Breast epithelium (tissue), 4 donors: ENCODE measurements around the gene H1-8. TPM values are rescaled to one million over a fixed set of nuclear protein-coding genes. Genes with fewer than 3 reads are reported as not detected.
A peak's percentile ranks its signal among the peaks of the same experiment; 100 is the strongest.

ENCODE experiments used
- DNase-seq, 2 donors: peaks; one replicate each; pipeline ENCODE4 v3.0.0-alpha.2; 2019; ENCODE audit warnings: low spot score in 2 of 2
- H3K27ac ChIP-seq, 2 donors: fragments of 200-600 bp; sonication (generic) in 1 of 2; one replicate each; pipeline ENCODE4 v1.5.1; 2016 to 2019; ENCODE audit warnings: mild to moderate bottlenecking in 1 of 2
- H3K27me3 ChIP-seq, 2 donors: fragments of 200-600 bp; sonication (generic) in 1 of 2; one replicate each; pipeline versions ENCODE4 v1.5.1 to v1.6.0; 2017 to 2019; ENCODE audit warnings: control low read depth in 1 of 2, mild to moderate bottlenecking in 1 of 2
- H3K36me3 ChIP-seq: fragments of 200-600 bp; one replicate; pipeline ENCODE4 v1.5.1; 2019
- H3K4me1 ChIP-seq, 2 donors: fragments of 200-600 bp; sonication (generic); one replicate each; pipeline ENCODE4 v1.5.1; 2016 to 2019; ENCODE audit warnings: control low read depth in 1 of 2
- H3K4me3 ChIP-seq, 3 donors: fragments of 200-600 bp; sonication (generic); 1 replicate in 2 of 3; 2 replicates in 1 of 3; pipeline ENCODE4 v1.5.1; 2016 to 2019; ENCODE audit warnings: mild to moderate bottlenecking in 3 of 3, moderate library complexity in 2 of 3
- H3K9me3 ChIP-seq, 2 donors: fragments of 200-600 bp; sonication (generic) in 1 of 2; one replicate each; pipeline ENCODE4 v1.5.1; 2016 to 2019; ENCODE audit warnings: control low read depth in 1 of 2
- CTCF ChIP-seq, 3 donors: fragments of 450-650 bp; IDR thresholded peaks; one replicate each; pipeline ENCODE4 v1.5.1; 2016 to 2017; ENCODE audit warnings: antibody characterized with exemption in 3 of 3, mild to moderate bottlenecking in 3 of 3, moderate library complexity in 3 of 3
- POLR2A ChIP-seq: fragments of 450-650 bp; IDR thresholded peaks from one replicate; pipeline ENCODE4 v1.6.1; 2016; ENCODE audit warnings: antibody characterized with exemption, mild to moderate bottlenecking, moderate library complexity
- POLR2AphosphoS5 ChIP-seq, 3 donors: sonication (generic); formaldehyde crosslinking; IDR thresholded peaks; one replicate each; pipeline ENCODE4 v1.6.1; 2017; ENCODE audit warnings: antibody characterized with exemption in 3 of 3
- intact Hi-C: fragments of 100-400 bp; cut with DNase I; formaldehyde crosslinking; loops from one replicate; pipeline ENCODE4 v1.15.1; 2023; ENCODE audit warnings: low total_unique reads
- total RNA-seq, 3 donors: library from RNA; depleted of rRNA; stranded (reverse); fragments of >200 nt; gene quantifications; one replicate each; pipeline ENCODE4 v1.1.0, GENCODE V29; 2016

The H1-8 gene
- total RNA-seq, 3 donors from 2014 or later = not detected

- Histone ChIP-seq H3K36me3 (no peaks in the 10 kb centered on the region), H3K4me1 (peaks cover 0 to 9% of the 10 kb centered on the region in 2 donors), H3K27ac (peak overlapping the region in 1 of 2 donors; percentile 94), H3K4me3 (no peak overlapping the region), H3K9me3 (no peaks in the 10 kb centered on the region), H3K27me3 (no peaks in the 10 kb centered on the region)
- intact Hi-C loops = no loop called here
- no peak for DNase-seq
- TF ChIP-seq CTCF (IDR thresholded peaks at IDR 0.05) (no peak), POLR2A (no peak), POLR2AphosphoS5 (IDR thresholded peaks at IDR 0.05) (no peak)
These were observed 21.0 kb downstream of the H1-8 start for GRCh38 chr3:129563850-129564535.

- no peaks in the 10 kb centered on the region for H3K27me3 ChIP-seq
- no peaks in the 10 kb centered on the region for H3K9me3 ChIP-seq
- no peaks in the 10 kb centered on the region for H3K36me3 ChIP-seq
- H3K27ac ChIP-seq = peak overlapping the region in 1 of 2 donors; percentile 94
- no peak for TF ChIP-seq CTCF (IDR thresholded peaks at IDR 0.05)
- TF ChIP-seq POLR2AphosphoS5 (IDR thresholded peaks at IDR 0.05) = no peak
- TF ChIP-seq POLR2A = no peak
- H3K4me3 ChIP-seq = no peak overlapping the region
- peaks cover 0 to 9% of the 10 kb centered on the region in 2 donors for H3K4me1 ChIP-seq
- no peak for DNase-seq
- intact Hi-C loops = no loop called here
These were observed 22.1 kb downstream of the H1-8 start for GRCh38 chr3:129564981-129565644.

- Histone ChIP-seq H3K4me3 (no peak overlapping the region), H3K36me3 (no peaks in the 10 kb centered on the region), H3K27ac (peak overlapping the region in 1 of 2 donors; percentile 94), H3K4me1 (peaks cover 0 to 8% of the 10 kb centered on the region in 2 donors), H3K9me3 (no peaks in the 10 kb centered on the region), H3K27me3 (no peaks in the 10 kb centered on the region)
- intact Hi-C loops = no loop called here
- DNase-seq = no peak
- no peak for TF ChIP-seq CTCF (IDR thresholded peaks at IDR 0.05)
- no peak for TF ChIP-seq POLR2A
- TF ChIP-seq POLR2AphosphoS5 (IDR thresholded peaks at IDR 0.05) = no peak
These were observed 22.9 kb downstream of the H1-8 start for GRCh38 chr3:129565902-129566301.

GRCh38 chr3:129567176-129567705, 24.3 kb downstream of the H1-8 start:
- Histone ChIP-seq H3K4me1 (no peaks in the 10 kb centered on the region), H3K27ac (peak overlapping the region in 1 of 2 donors; percentile 14), H3K9me3 (no peaks in the 10 kb centered on the region), H3K36me3 (no peaks in the 10 kb centered on the region), H3K4me3 (no peak overlapping the region), H3K27me3 (no peaks in the 10 kb centered on the region)
- intact Hi-C loops = no loop called here
- no peak for TF ChIP-seq CTCF (IDR thresholded peaks at IDR 0.05)
- TF ChIP-seq POLR2A = no peak
- no peak for TF ChIP-seq POLR2AphosphoS5 (IDR thresholded peaks at IDR 0.05)
- no peak for DNase-seq

GRCh38 chr3:129567939-129568338, 25.0 kb downstream of the H1-8 start:
- no peaks in the 10 kb centered on the region for H3K36me3 ChIP-seq
- intact Hi-C loops = no loop called here

More at GRCh38 chr3:129567939-129568338, 25.0 kb downstream of the H1-8 start:
- no peaks in the 10 kb centered on the region for H3K27me3 ChIP-seq
- no peak for DNase-seq
- no peak overlapping the region for H3K4me3 ChIP-seq
- no peak overlapping the region for H3K27ac ChIP-seq
- no peak for TF ChIP-seq POLR2AphosphoS5 (IDR thresholded peaks at IDR 0.05)
- TF ChIP-seq POLR2A = no peak
- no peak for TF ChIP-seq CTCF (IDR thresholded peaks at IDR 0.05)
- H3K4me1 ChIP-seq = no peaks in the 10 kb centered on the region
- H3K9me3 ChIP-seq = no peaks in the 10 kb centered on the region
